Uterus (tissue), 2 donors: ENCODE data around the gene GRIN2C.

Experiments used
- POLR2A ChIP-seq, 2 donors: fragments of 450-650 bp; IDR thresholded peaks; one replicate each; pipeline ENCODE4 v1.6.1; 2016; ENCODE audit warnings: antibody characterized with exemption in 2 of 2, mild to moderate bottlenecking in 1 of 2, moderate library complexity in 1 of 2
- TF ChIP-seq, protein P1 (sequence below), 4 experiments: fragments of 200-600 bp in 2 of 4; fragments of 450-650 bp in 2 of 4; sonication (generic) in 2 of 4; IDR thresholded peaks; one replicate each; pipeline ENCODE4 v1.5.1; 2016 to 2019; ENCODE audit warnings: antibody characterized with exemption in 4 of 4, mild to moderate bottlenecking in 2 of 4, moderate library complexity in 1 of 4

DNA sequence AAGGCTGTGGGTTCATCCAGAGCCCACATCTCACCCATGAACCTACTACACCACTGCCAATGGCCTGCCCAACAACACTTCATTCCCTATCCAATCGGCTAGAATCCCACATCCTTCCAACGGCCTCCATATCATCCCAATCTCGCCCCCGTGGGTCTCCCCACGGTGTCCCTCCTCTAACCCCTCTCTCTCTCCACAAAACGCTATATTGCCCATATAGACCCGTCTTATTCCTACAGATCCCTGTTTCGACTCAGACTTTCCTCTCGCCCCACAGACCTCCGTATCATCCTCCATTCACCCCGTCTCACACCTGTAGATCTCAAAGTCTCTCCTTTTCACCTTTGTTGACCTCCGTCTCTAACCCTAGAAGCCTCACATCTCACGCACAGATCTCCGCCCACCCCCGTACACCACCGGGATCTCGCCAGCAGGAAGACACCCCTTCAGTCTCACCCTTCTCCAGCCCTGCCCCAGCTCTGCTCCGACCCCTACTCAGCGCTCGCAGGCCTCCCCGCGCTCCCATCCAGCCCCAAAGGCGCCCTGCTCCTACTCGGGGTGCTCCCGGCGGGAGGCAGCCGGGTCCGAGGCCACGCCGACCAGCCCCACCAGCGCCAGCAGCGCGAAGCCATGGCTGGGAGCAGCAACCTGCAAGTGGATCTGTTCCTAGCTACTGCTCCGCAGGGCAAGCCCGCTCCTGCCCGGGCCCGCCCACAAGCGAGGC lies 12.8 kb upstream of the GRIN2C start, which contains the start of gene FDXR:
- TF ChIP-seq, protein P1, sequence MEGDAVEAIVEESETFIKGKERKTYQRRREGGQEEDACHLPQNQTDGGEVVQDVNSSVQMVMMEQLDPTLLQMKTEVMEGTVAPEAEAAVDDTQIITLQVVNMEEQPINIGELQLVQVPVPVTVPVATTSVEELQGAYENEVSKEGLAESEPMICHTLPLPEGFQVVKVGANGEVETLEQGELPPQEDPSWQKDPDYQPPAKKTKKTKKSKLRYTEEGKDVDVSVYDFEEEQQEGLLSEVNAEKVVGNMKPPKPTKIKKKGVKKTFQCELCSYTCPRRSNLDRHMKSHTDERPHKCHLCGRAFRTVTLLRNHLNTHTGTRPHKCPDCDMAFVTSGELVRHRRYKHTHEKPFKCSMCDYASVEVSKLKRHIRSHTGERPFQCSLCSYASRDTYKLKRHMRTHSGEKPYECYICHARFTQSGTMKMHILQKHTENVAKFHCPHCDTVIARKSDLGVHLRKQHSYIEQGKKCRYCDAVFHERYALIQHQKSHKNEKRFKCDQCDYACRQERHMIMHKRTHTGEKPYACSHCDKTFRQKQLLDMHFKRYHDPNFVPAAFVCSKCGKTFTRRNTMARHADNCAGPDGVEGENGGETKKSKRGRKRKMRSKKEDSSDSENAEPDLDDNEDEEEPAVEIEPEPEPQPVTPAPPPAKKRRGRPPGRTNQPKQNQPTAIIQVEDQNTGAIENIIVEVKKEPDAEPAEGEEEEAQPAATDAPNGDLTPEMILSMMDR (IDR thresholded peaks at IDR 0.05), result no peak
- peak; percentile 59 to 74 for TF ChIP-seq POLR2A (IDR thresholded peaks at IDR 0.05)
